H9 (cell line): ENCODE results near the gene ATP6V1B1. TPM values are rescaled to one million over a fixed set of nuclear protein-coding genes. Genes with fewer than 3 reads are reported as not detected.

ENCODE experiments used
- DNase-seq: peaks from one replicate; pipeline ENCODE4 v3.0.0-alpha.2; 2017
- H2AFZ ChIP-seq: one replicate; pipeline ENCODE4 v1.6.1; 2013; ENCODE audit warnings: mild to moderate bottlenecking, low read length, control low read depth, moderate library complexity
- H2AK5ac ChIP-seq: 2 replicates; pipeline ENCODE4 v1.6.1; 2013; ENCODE audit warnings: low read length, control low read depth, mixed read lengths; ENCODE audit not compliant: insufficient read length
- H2BK120ac ChIP-seq: one replicate; pipeline ENCODE4 v1.6.1; 2013; ENCODE audit warnings: low read depth, mild to moderate bottlenecking, low read length, control low read depth, inconsistent platforms; ENCODE audit not compliant: poor library complexity, severe bottlenecking
- H2BK12ac ChIP-seq: 2 replicates; pipeline ENCODE4 v1.6.1; 2013; ENCODE audit warnings: low read length, control low read depth, mixed read lengths, low read depth; ENCODE audit not compliant: insufficient read length
- H2BK15ac ChIP-seq: 2 replicates; pipeline ENCODE4 v1.6.1; 2013; ENCODE audit warnings: low read depth, low read length, control low read depth
- H2BK20ac ChIP-seq: one replicate; pipeline ENCODE4 v1.6.1; 2013; ENCODE audit warnings: low read depth, mild to moderate bottlenecking, low read length, control low read depth, inconsistent platforms; ENCODE audit not compliant: poor library complexity, severe bottlenecking
- H2BK5ac ChIP-seq: 2 replicates; pipeline ENCODE4 v1.6.1; 2013; ENCODE audit warnings: low read length, control low read depth, mixed read lengths; ENCODE audit not compliant: insufficient read length
- H3K14ac ChIP-seq: 2 replicates; pipeline ENCODE4 v1.6.1; 2013; ENCODE audit warnings: low read length, control low read depth; ENCODE audit not compliant: insufficient read depth
- H3K18ac ChIP-seq: 2 replicates; pipeline ENCODE4 v1.6.1; 2013; ENCODE audit warnings: low read depth, mild to moderate bottlenecking, mixed read lengths, low read length, control low read depth; ENCODE audit not compliant: insufficient read length
- H3K23ac ChIP-seq: 2 replicates; pipeline ENCODE4 v1.6.1; 2013; ENCODE audit warnings: low read length, control low read depth, mixed read lengths, low read depth; ENCODE audit not compliant: insufficient read length
- H3K23me2 ChIP-seq: 2 replicates; pipeline ENCODE4 v1.6.1; 2013; ENCODE audit warnings: low read depth, mild to moderate bottlenecking, mixed read lengths, low read length, control low read depth; ENCODE audit not compliant: insufficient read length, poor library complexity, severe bottlenecking
- H3K27ac ChIP-seq: 2 replicates; pipeline ENCODE4 v1.5.1; 2013; ENCODE audit warnings: low read length, control low read depth, mixed read lengths, low read depth; ENCODE audit not compliant: insufficient read length
- H3K27me3 ChIP-seq: 2 replicates; pipeline ENCODE4 v1.6.1; 2013; ENCODE audit warnings: low read length, control low read depth, inconsistent platforms; ENCODE audit not compliant: insufficient read depth
- H3K4ac ChIP-seq: 2 replicates; pipeline ENCODE4 v1.6.1; 2013; ENCODE audit warnings: low read depth, mild to moderate bottlenecking, control low read depth, inconsistent platforms, low read length, moderate library complexity
- H3K4me1 ChIP-seq: 2 replicates; pipeline ENCODE4 v1.6.1; 2013; ENCODE audit warnings: low read length, control low read depth, inconsistent platforms; ENCODE audit not compliant: insufficient read depth
- H3K4me2 ChIP-seq: 2 replicates; pipeline ENCODE4 v1.6.1; 2013; ENCODE audit warnings: low read length, control low read depth, mixed read lengths; ENCODE audit not compliant: insufficient read length, insufficient read depth
- H3K56ac ChIP-seq: 2 replicates; pipeline ENCODE4 v1.6.1; 2013; ENCODE audit warnings: low read depth, mild to moderate bottlenecking, mixed read lengths, low read length, control low read depth; ENCODE audit not compliant: insufficient read length
- H3K79me1 ChIP-seq: 2 replicates; pipeline ENCODE4 v1.6.1; 2013; ENCODE audit warnings: low read depth, mild to moderate bottlenecking, moderate library complexity, low read length, control low read depth, inconsistent platforms; ENCODE audit not compliant: insufficient read depth, poor library complexity, severe bottlenecking
- H3K79me2 ChIP-seq: 2 replicates; pipeline ENCODE4 v1.6.1; 2013; ENCODE audit warnings: low read length, control low read depth, inconsistent platforms; ENCODE audit not compliant: insufficient read depth
- H3K9ac ChIP-seq: 2 replicates; pipeline ENCODE4 v1.6.1; 2013; ENCODE audit warnings: low read length, control low read depth, mixed read lengths; ENCODE audit not compliant: insufficient read length; ENCODE audit errors: extremely low read depth
- H3K9me3 ChIP-seq: one replicate; pipeline ENCODE4 v1.6.1; 2013; ENCODE audit warnings: low read depth, low read length, inconsistent platforms; ENCODE audit not compliant: control insufficient read depth
- H3T11ph ChIP-seq: one replicate; pipeline ENCODE4 v1.6.1; 2013; ENCODE audit warnings: mild to moderate bottlenecking, low read length, control low read depth, inconsistent platforms
- H4K20me1 ChIP-seq: one replicate; pipeline ENCODE4 v1.6.1; 2013; ENCODE audit not compliant: control insufficient read depth, insufficient read length, insufficient read depth
- H4K5ac ChIP-seq: 2 replicates; pipeline ENCODE4 v1.6.1; 2013; ENCODE audit warnings: low read depth, mild to moderate bottlenecking, mixed read lengths, low read length, control low read depth; ENCODE audit not compliant: insufficient read length
- H4K8ac ChIP-seq: replicated peaks from 2 replicates; pipeline ENCODE4 v1.6.1; 2013; ENCODE audit warnings: low read length, control low read depth, mixed read lengths, low read depth; ENCODE audit not compliant: insufficient read length
- H4K91ac ChIP-seq: 2 replicates; pipeline ENCODE4 v1.6.1; 2013; ENCODE audit warnings: low read depth, mild to moderate bottlenecking, moderate library complexity, mixed read lengths, low read length, control low read depth; ENCODE audit not compliant: insufficient read length
- H3K27ac Mint-ChIP-seq, 3 experiments: 2 replicates in 2 of 3; 3 replicates in 1 of 3; pipeline ENCODE4 v1.8.0; 2020 to 2021; ENCODE audit warnings: mixed read lengths in 3 of 3, mild to moderate bottlenecking in 1 of 3, moderate library complexity in 1 of 3
- H3K27me3 Mint-ChIP-seq: 2 replicates; pipeline ENCODE4 v1.8.0; 2021; ENCODE audit warnings: low read depth, mild to moderate bottlenecking, moderate library complexity, mixed read lengths
- H3K36me3 Mint-ChIP-seq, 3 experiments: 2 replicates in 2 of 3; 3 replicates in 1 of 3; pipeline ENCODE4 v1.8.0; 2020 to 2021; ENCODE audit warnings: low read depth in 3 of 3, mixed read lengths in 3 of 3; ENCODE audit not compliant: insufficient read depth in 1 of 3
- H3K4me1 Mint-ChIP-seq, 2 experiments: 2 replicates each; pipeline ENCODE4 v1.8.0; 2020; ENCODE audit warnings: mixed read lengths in 2 of 2
- H3K4me3 Mint-ChIP-seq, 2 experiments: 2 replicates in 1 of 2; 3 replicates in 1 of 2; pipeline ENCODE4 v1.8.0; 2020 to 2021; ENCODE audit warnings: mild to moderate bottlenecking in 2 of 2, mixed read lengths in 2 of 2, moderate library complexity in 1 of 2
- H3K9me3 Mint-ChIP-seq, 2 experiments: 2 replicates in 1 of 2; 3 replicates in 1 of 2; pipeline ENCODE4 v1.8.0; 2020; ENCODE audit warnings: mild to moderate bottlenecking in 2 of 2, mixed read lengths in 2 of 2, moderate library complexity in 1 of 2
- WGBS: extraction: QIAGEN DNeasy Blood & Tissue Kit; methylation state at CpG from one replicate; pipeline ENCODE4 v1.1.7; 2013; ENCODE audit warnings: missing lambda C conversion rate, low lambda C conversion rate, mixed read lengths; ENCODE audit not compliant: insufficient read length; ENCODE audit errors: extremely low coverage; 5-methylcytosine and 5-hydroxymethylcytosine counted together
- total RNA-seq: library from RNA; stranded (reverse); gene quantifications from 2 replicates; pipeline ENCODE4 v1.2.1, GENCODE V29; 2021
- TF ChIP-seq, protein P1 (sequence below): fragments of 200-600 bp; sonication (generic); conservative IDR thresholded peaks from 3 replicates; pipeline ENCODE4 v1.8.0; 2021; ENCODE audit warnings: antibody characterized with exemption, mild to moderate bottlenecking

The ATP6V1B1 gene
- total RNA-seq, 1 experiment from 2014 or later, result not detected

DNA sequence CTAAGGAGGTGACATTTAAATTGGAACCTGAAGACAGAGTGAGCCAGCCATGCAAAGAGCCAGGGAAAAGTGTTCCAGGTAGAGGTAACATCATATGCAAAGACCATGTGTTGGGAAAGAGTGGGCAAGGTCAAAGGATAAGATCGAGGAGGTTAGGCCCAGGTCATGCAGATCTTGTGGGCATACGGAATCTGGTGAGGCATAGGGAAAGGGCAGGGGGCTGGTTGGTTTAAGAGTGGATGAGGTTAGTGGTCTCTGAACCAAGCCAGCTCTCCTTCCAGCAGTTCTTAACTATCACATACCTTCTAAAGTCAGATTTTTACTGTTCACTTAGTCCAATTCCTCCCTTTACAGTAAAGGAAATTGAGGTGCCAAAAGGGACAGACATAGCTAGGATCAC lies 45.7 kb downstream of the ATP6V1B1 start:
- Histone ChIP-seq H2BK12ac (no peak overlapping the region), H3K23me2 (peaks cover 7% of the 10 kb centered on the region), H3K4ac (no peak overlapping the region), H2BK120ac (no peak overlapping the region), H3K27ac (no peak overlapping the region), H4K5ac (no peak overlapping the region), H3K14ac (no peak overlapping the region), H3K4me1 (no peaks in the 10 kb centered on the region), H3K18ac (no peak overlapping the region), H3K79me1 (no peaks in the 10 kb centered on the region), H3K56ac (no peak overlapping the region), H2BK20ac (no peak overlapping the region), H2AFZ (no peak overlapping the region), H3K79me2 (no peaks in the 10 kb centered on the region), H2AK5ac (no peak overlapping the region), H4K20me1 (no peaks in the 10 kb centered on the region), H3T11ph (no peak overlapping the region), H3K27me3 (peaks cover 2% of the 10 kb centered on the region; the same call in 1 of the 2 replicates), H2BK15ac (no peak overlapping the region), H3K9me3 (no peaks in the 10 kb centered on the region), H3K23ac (no peak overlapping the region), H3K4me2 (no peak overlapping the region), H2BK5ac (no peak overlapping the region), H4K91ac (no peak overlapping the region), H3K9ac (no peak overlapping the region), H4K8ac (no peak overlapping the region)
- WGBS, result no CpG with 5 or more reads among the region's 2 CpGs
- TF ChIP-seq, protein P1, sequence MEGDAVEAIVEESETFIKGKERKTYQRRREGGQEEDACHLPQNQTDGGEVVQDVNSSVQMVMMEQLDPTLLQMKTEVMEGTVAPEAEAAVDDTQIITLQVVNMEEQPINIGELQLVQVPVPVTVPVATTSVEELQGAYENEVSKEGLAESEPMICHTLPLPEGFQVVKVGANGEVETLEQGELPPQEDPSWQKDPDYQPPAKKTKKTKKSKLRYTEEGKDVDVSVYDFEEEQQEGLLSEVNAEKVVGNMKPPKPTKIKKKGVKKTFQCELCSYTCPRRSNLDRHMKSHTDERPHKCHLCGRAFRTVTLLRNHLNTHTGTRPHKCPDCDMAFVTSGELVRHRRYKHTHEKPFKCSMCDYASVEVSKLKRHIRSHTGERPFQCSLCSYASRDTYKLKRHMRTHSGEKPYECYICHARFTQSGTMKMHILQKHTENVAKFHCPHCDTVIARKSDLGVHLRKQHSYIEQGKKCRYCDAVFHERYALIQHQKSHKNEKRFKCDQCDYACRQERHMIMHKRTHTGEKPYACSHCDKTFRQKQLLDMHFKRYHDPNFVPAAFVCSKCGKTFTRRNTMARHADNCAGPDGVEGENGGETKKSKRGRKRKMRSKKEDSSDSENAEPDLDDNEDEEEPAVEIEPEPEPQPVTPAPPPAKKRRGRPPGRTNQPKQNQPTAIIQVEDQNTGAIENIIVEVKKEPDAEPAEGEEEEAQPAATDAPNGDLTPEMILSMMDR, result no peak
- peaks cover 0 to 7% (median 7%) of the 10 kb centered on the region in 3 experiments; a peak in 4 of 7 replicates for H3K36me3 Mint-ChIP-seq
- H3K9me3 Mint-ChIP-seq, result no peaks in the 10 kb centered on the region
- H3K27me3 Mint-ChIP-seq, result peaks cover 34% of the 10 kb centered on the region
- H3K4me1 Mint-ChIP-seq, result peaks cover 14 to 15% of the 10 kb centered on the region in 2 experiments
- H3K4me3 Mint-ChIP-seq, result no peak overlapping the region
- DNase-seq, result peak; percentile 8
- no peak overlapping the region for H3K27ac Mint-ChIP-seq
